Measurements from ENCODE around the gene ANGPTL7. TPM values are rescaled to one million over a fixed set of nuclear protein-coding genes. Genes with fewer than 3 reads are reported as not detected.

ANGPTL7 gene
- total RNA-seq, 1 experiment from 2014 or later = not detected

GRCh38 chr1:11142618-11143391 lies 46.4 kb upstream of the ANGPTL7 start:
- Mint-ChIP-seq H3K4me1 (peaks cover 10% of the 10 kb centered on the region), H3K9me3 (no peaks in the 10 kb centered on the region), H3K36me3 (peaks cover 45% of the 10 kb centered on the region), H3K27ac (no peak overlapping the region), H3K4me3 (no peak overlapping the region), H3K27me3 (ENCODE audit: low read depth) (no peaks in the 10 kb centered on the region)
- no peak for DNase-seq (ENCODE audit: low spot score)
- POLR2A ChIA-PET = no interaction called here
- TF ChIP-seq PRDM15 (CRISPR knock-in tag; IDR thresholded peaks at IDR 0.05) (no peak), ZNF671 (CRISPR knock-in tag; IDR thresholded peaks at IDR 0.05) (no peak)
- TF ChIP-seq, protein P1, sequence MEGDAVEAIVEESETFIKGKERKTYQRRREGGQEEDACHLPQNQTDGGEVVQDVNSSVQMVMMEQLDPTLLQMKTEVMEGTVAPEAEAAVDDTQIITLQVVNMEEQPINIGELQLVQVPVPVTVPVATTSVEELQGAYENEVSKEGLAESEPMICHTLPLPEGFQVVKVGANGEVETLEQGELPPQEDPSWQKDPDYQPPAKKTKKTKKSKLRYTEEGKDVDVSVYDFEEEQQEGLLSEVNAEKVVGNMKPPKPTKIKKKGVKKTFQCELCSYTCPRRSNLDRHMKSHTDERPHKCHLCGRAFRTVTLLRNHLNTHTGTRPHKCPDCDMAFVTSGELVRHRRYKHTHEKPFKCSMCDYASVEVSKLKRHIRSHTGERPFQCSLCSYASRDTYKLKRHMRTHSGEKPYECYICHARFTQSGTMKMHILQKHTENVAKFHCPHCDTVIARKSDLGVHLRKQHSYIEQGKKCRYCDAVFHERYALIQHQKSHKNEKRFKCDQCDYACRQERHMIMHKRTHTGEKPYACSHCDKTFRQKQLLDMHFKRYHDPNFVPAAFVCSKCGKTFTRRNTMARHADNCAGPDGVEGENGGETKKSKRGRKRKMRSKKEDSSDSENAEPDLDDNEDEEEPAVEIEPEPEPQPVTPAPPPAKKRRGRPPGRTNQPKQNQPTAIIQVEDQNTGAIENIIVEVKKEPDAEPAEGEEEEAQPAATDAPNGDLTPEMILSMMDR (IDR thresholded peaks at IDR 0.05) = no peak
- ATAC-seq = no peak
- CTCF ChIA-PET = no interaction called here

GRCh38 chr1:11143401-11143800 lies 45.8 kb upstream of the ANGPTL7 start:
- H3K27ac Mint-ChIP-seq = no peak overlapping the region; the same call in 1 of the 2 replicates
- no peak for TF ChIP-seq ESRRA (CRISPR knock-in tag; IDR thresholded peaks at IDR 0.05; ENCODE audit: borderline replicate concordance)
- no peak for TF ChIP-seq NR2C2 (CRISPR knock-in tag; IDR thresholded peaks at IDR 0.05)
- TF ChIP-seq CREM (CRISPR knock-in tag; IDR thresholded peaks at IDR 0.05) = no peak
- TF ChIP-seq SOX15 (CRISPR knock-in tag; IDR thresholded peaks at IDR 0.05) = no peak
- TF ChIP-seq RORB (CRISPR knock-in tag; IDR thresholded peaks at IDR 0.05) = no peak
- no peak for TF ChIP-seq GRHL2 (CRISPR knock-in tag; IDR thresholded peaks at IDR 0.05; ENCODE audit: insufficient replicate concordance, severe bottlenecking)
- TF ChIP-seq SP1 (CRISPR knock-in tag; conservative IDR thresholded peaks at IDR 0.05) = no peak
- no peak for TF ChIP-seq ZNF317 (CRISPR knock-in tag; IDR thresholded peaks at IDR 0.05; ENCODE audit: borderline replicate concordance, low read depth)
- TF ChIP-seq USF2 (CRISPR knock-in tag; IDR thresholded peaks at IDR 0.05) = no peak
- TF ChIP-seq FOXP4 (CRISPR knock-in tag; IDR thresholded peaks at IDR 0.05) = no peak
- H3K4me3 Mint-ChIP-seq = no peak overlapping the region
- no peaks in the 10 kb centered on the region for H3K9me3 Mint-ChIP-seq
- DNase-seq (ENCODE audit: low spot score) (no peak), ATAC-seq (no peak)
- H3K4me1 Mint-ChIP-seq = peaks cover 12% of the 10 kb centered on the region
- ChIA-PET POLR2A (no interaction called here), CTCF (no interaction called here)
- H3K27me3 Mint-ChIP-seq (ENCODE audit: low read depth) = no peaks in the 10 kb centered on the region
- H3K36me3 Mint-ChIP-seq = peaks cover 42% of the 10 kb centered on the region

GRCh38 chr1:11143907-11144306 lies 45.2 kb upstream of the ANGPTL7 start:
- Mint-ChIP-seq H3K9me3 (no peaks in the 10 kb centered on the region), H3K4me1 (peaks cover 12% of the 10 kb centered on the region), H3K27me3 (ENCODE audit: low read depth) (no peaks in the 10 kb centered on the region), H3K27ac (peak overlapping the region; percentile 22; the same call in 1 of the 2 replicates), H3K4me3 (no peak overlapping the region), H3K36me3 (peaks cover 37% of the 10 kb centered on the region)
- ChIA-PET POLR2A (no interaction called here), CTCF (no interaction called here)
- no peak for DNase-seq (ENCODE audit: low spot score)
- TF ChIP-seq CDX4 (CRISPR knock-in tag; IDR thresholded peaks at IDR 0.05; ENCODE audit: borderline replicate concordance) (no peak), HMGA2 (CRISPR knock-in tag; IDR thresholded peaks at IDR 0.05) (no peak), SP1 (CRISPR knock-in tag; conservative IDR thresholded peaks at IDR 0.05) (no peak), ZNF219 (CRISPR knock-in tag; IDR thresholded peaks at IDR 0.05; ENCODE audit: borderline replicate concordance) (no peak), TCF7 (CRISPR knock-in tag; IDR thresholded peaks at IDR 0.05; ENCODE audit: low read depth) (no peak), ELF4 (CRISPR knock-in tag; IDR thresholded peaks at IDR 0.05; ENCODE audit: low read depth) (no peak), IRF2 (CRISPR knock-in tag; IDR thresholded peaks at IDR 0.05; ENCODE audit: borderline replicate concordance, low read depth) (no peak)
- TF ChIP-seq, protein P2, sequence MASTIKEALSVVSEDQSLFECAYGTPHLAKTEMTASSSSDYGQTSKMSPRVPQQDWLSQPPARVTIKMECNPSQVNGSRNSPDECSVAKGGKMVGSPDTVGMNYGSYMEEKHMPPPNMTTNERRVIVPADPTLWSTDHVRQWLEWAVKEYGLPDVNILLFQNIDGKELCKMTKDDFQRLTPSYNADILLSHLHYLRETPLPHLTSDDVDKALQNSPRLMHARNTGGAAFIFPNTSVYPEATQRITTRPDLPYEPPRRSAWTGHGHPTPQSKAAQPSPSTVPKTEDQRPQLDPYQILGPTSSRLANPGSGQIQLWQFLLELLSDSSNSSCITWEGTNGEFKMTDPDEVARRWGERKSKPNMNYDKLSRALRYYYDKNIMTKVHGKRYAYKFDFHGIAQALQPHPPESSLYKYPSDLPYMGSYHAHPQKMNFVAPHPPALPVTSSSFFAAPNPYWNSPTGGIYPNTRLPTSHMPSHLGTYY (CRISPR knock-in tag; IDR thresholded peaks at IDR 0.05) = no peak
- no peak for ATAC-seq

Data from WTC11 (cell line).